SKM-1 (cell line): ENCODE measurements around the gene BCL6B.
"Not testable (repeated sequence)": the region's sequence is repeated elsewhere in the genome, so short reads cannot be mapped to it uniquely, and the experiment has no call there.

Experiments used
- DNase-seq: peaks from one replicate; lab custom pipeline; 2025; ENCODE audit not compliant: unreplicated experiment; lab: John Stamatoyannopoulos, UW

The BCL6B gene

DNA sequence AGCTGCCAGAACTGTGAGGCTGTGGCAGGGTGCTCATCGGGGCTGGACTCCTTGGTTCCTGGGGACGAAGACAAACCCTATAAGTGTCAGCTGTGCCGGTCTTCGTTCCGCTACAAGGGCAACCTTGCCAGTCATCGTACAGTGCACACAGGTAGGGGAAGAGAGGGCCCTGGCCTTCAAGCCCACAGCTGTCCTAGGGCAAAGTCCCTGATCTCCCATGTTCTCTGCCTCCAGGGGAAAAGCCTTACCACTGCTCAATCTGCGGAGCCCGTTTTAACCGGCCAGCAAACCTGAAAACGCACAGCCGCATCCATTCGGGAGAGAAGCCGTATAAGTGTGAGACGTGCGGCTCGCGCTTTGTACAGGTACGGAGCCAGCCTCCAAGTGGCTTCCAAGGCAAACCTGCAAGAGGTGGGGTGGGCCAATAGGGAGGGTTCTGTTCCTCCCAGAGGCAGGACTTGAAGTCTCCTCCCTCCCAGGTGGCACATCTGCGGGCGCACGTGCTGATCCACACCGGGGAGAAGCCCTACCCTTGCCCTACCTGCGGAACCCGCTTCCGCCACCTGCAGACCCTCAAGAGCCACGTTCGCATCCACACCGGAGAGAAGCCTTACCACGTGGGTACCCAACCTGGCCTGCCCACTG lies 3.7 kb downstream of the BCL6B start:
- DNase-seq: no peak

DNA sequence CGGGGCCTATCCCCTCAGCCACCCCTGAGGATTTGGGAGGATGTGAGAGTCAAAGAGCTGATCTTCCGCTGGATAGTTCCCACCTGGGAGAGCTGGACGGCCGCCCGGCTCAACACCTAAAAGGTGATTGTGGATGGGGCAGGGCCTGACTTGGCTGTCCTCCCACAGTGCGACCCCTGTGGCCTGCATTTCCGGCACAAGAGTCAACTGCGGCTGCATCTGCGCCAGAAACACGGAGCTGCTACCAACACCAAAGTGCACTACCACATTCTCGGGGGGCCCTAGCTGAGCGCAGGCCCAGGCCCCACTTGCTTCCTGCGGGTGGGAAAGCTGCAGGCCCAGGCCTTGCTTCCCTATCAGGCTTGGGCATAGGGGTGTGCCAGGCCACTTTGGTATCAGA lies 4.5 kb downstream of the BCL6B start:
- no peak for DNase-seq

DNA sequence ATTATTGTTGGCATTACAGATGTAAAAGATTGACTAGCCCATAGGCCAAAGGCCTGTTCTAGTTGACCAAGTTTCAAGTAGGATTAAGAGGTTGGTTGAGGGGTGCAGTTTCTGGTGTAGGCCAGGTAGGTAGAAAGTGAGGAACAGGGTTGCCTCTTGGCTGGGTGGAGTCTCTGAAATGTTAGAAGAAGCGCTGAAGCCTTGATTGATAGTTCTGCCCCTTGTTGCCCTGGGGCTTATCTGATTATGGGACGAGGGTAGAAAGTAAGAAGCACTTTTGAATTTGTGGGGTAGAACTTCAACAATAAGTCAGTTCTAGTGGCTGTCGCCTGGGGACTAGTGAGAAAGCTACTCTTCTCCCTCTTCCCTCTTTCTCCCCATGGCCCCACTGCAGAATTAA lies 6.2 kb downstream of the BCL6B start:
- no peak for DNase-seq

DNA sequence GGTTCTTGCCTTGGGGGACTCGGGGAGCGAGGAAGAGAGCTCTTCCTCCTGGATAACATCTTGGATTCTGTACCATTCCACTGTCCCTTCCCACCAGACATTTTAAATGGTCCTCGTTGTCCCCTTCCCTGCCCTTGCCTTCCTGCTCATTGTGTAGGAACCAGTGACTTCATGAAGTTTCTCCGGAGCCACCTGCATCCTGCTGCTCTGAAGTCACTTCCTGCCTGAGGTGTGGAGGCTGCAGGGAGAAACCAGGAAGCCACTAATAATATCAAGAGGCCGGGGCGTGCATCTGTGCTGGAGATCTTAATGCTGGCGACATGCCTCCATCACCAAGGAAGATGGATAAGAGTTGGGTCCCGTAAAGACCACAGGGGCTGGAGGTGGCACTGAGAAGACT lies 6.8 kb downstream of the BCL6B start:
- DNase-seq: no peak

DNA sequence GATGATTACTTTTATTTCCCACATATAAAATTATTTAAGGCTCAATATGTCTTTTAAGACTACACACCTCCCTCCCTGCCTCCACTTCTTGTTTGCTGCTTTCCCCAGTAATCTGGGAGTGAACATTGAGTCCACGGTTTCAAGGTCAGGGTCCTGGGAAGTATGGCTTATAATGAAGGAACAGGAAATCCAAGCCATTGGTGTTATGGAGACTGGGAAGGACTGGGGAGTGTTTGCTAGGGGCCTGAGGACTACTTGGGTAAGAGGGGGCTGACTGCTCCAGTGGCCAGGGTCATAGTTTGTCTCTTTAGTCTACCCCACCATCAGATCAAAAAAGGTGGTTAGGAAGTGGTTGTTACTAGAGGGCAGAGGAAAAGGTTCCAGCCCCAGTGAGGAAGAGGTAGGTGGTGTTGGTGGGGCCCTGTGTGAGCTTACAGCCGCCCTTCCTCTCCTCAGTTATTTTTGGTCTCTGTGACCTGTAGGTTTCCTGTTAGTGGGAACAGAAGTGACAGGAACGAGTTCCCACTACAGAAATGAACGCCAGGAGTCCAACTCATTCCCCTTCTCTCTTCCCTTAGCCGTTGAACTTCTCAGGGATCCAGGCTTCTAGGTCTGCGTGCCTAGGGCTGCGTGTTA lies 12.2 kb downstream of the BCL6B start:
- DNase-seq: no peak

DNA sequence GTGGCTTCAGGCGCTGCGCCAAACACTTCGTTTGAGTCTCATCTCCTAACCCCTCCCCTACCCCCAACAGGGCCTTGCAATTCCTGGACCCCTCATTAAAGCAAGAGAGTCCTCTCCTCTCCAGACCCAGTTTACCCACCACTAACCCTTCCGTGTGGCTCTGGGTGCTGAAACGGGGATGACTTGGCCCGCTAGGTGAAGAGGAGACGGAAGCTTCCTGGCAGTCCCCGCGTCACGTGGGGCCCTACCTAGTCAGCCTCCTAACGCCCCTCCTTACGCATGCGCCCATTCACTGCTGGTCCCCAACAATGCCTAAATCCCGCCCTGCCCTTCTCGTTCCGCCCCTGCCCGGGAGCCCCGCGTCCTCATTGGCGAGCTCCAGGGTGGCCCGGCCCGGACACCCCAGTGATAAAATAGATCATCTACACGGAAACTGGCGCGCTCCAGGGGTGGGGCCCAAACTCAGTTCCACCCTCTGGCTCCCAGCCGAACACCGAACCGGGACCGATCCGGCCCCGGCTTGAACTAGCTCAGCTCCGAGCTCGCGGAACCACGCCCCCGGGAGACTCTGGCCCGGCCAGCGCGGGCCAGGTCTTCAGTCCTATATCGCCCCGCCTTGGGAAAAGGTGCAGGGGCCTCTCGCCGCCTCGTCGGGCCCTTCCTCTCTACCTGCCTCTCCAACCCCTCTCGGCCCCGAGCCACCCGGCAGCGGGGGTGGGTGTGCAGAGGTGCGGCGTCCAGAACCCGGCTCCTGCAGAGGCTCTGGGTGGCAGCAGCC lies 12.9 kb downstream of the BCL6B start, which contains the start of gene SLC16A13:
TSS of gene SLC16A13 (plus strand) at position 425 of the 778 bp plus-strand sequence. CDS start 368 bp downstream, outside the sequence.
- DNase-seq: peak; percentile 50

DNA sequence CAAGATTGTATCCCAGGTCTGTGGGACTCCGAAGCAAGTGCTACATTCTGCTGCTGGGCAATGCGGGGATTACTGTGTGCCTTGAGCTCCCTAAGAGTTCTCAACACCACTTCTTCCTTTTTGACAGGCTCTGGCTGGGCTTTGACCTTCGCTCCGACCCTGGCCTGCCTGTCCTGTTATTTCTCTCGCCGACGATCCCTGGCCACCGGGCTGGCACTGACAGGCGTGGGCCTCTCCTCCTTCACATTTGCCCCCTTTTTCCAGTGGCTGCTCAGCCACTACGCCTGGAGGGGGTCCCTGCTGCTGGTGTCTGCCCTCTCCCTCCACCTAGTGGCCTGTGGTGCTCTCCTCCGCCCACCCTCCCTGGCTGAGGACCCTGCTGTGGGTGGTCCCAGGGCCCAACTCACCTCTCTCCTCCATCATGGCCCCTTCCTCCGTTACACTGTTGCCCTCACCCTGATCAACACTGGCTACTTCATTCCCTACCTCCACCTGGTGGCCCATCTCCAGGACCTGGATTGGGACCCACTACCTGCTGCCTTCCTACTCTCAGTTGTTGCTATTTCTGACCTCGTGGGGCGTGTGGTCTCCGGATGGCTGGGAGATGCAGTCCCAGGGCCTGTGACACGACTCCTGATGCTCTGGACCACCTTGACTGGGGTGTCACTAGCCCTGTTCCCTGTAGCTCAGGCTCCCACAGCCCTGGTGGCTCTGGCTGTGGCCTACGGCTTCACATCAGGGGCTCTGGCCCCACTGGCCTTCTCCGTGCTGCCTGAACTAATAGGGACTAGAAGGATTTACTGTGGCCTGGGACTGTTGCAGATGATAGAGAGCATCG lies 15.4 kb downstream of the BCL6B start:
- no peak for DNase-seq

DNA sequence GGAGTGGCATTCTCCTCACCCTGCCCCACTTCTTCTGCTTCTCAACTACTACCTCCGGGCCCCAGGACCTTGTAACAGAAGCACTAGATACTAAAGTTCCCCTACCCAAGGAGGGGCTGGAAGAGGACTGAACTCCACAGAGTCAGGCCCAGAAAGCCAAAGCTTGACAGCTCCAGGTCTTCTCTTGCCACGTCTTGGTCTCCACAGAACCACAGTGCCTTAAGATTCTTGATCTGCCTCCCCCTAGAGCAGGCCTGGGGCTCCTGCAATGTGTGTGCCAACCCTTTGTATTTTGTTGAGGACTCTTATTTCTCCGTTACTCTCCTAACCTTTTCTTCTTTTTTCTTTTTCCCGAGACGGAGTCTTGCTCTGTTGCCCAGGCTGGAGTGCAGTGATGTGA lies 17.0 kb downstream of the BCL6B start:
- no peak for DNase-seq

DNA sequence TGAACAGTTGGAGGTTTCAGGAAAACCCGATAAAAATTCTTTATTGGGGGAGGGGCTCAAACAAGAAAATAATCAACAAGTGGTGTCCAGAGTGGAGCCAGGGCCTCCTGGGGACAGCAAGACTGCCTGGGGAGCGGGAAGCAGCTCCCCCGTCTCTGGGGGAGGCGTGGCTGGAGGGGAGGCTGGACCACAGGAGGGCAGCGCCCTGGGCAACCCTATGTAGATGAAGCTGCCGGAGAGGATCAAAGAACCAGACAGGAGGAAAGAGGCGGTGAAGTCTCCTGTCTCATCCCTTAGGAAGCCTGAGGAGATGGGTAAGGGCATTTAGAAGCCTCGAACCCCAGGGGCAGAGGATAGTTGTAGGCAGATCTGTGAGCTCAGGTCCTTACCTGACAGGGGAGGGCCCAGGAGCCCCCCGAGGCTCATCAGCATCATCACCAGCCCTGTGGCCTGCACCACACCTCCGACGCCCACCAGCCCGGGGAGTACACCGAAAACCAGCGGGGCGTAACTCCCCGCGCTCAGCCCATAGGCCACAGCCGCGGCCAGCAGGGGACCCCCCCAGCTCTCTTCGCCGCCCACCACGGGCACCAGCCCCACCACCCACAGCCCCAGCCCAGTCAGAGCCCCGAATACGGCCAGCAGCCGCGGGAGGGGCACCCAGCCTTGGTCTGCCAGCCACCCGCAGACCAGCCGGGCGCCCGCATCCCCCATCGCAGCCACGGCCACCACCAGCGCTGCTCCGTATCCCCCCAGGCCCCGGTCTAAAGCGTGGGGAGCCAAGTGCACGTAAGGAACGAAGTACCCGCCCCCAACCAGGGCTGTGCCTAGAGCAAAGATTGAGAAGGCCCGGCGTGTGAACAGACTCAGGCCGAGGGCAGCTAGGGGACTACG lies 19.0 kb downstream of the BCL6B start:
- no peak for DNase-seq

DNA sequence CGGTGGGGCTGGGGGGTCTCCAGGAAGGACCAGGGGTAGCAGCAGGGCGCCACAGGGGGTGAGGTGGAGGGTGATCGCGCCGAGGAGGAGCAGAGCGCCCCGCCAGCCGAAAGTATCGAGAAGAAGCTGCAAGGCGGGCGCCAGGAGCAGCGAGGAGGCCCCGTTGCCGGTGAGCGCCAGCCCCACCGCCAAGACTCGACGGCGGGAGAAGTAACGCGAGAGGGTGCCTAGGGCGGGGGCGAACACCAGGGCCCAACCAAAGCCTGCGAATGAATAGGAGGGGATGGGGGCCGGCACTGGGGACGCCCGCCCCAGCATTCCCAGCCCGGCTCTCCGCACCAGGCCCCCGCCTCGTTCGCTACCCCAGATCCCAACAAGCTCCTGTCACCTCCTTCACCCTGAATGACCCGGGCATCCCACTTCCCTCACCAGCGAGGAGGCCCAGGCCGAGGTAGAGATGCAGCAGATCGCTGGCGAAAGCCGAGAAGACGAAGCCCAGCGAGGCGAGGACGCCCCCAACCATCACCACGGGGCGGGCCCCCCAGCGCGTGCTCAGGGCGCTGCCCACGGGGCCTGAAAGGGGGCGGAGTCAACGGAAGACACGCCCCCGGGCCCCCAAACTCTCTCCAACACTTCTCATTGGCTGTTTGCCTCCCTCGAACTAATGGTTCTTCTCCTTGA lies 19.8 kb downstream of the BCL6B start:
- no peak for DNase-seq

DNA sequence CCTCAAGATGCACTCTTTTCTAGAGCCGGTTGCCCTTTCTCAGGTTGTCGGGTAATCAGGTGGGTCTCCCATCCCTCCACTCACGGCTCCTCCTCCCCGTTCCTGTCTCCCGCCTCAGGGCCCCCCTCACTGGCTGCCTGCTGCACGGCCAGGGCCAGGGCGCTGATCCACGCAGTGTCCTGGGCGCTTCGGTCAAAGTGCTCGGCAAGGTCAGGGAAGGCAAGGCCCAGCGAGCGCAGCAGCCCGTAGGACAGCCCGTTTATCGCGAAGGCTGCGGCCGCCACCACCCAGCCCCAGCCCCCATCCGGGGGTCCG lies 20.3 kb downstream of the BCL6B start:
- DNase-seq: no peak

DNA sequence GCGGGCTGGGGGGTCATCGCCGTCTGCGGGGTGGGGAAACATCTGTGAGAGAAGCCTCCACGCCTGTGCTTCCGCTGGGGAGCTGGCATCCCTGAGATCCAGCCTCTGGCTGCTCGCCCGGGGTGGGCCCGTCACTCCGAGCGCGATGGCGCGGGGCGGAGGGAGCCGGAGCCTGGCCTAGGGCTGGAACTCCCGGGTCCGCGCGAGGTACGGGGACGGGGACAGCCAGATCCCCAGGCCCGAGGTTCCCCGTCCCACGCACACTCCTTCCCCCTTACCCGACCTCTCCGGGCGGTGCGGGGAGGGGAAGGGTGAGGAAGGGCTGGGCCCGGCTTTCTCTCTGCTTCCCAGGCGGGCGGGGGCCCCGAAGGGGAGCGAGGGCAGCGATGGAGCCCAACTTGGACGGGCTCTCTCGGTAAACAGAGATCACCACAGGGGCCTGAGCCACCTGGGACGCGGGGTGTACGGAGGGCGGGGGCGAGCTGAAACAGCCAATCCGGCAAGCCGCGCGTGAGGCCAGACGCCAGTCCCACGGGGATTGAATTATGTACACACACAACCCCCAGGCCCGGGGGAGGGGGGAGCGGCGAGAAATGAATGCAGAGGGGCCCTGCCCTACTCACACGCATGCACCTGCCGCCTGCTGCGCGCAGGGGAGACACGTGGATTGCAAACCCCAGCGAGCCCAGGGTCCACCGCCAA lies 20.8 kb downstream of the BCL6B start, which contains the start of gene SLC16A11:
TSS of gene SLC16A11 (minus strand) at position 596 of the 702 bp plus-strand sequence. CDS start at position 17, 579 bp downstream.
- no peak for DNase-seq

DNA sequence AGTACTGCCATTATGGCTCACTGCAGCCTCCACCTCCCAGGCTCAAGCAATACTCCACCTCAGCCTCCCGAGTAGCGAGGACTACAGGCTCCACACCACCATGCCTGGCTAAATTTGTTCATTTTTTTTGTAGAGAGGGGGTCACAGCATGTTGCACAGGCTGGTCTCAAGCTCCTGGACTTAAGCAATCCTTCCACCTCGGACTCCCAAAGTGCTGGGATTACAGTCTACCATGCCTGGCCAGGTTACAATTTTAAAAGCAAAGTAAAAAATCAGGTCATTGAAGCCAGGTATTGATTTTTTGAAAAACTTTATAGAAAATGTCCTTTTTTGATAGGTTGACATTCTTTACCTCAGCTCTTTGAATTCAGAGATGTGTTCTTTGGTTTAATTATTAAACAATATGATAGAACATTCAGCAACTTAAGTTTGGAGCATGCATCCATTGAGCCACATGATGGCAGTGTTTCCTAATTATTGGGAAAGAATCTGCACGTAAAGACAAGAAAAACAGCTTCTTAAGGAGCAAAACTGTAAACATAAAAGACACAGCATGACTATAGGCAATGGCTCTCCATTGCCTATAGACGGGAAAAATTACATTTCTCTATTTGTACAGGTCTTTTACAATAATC lies 22.8 kb downstream of the BCL6B start:
- no peak for DNase-seq

DNA sequence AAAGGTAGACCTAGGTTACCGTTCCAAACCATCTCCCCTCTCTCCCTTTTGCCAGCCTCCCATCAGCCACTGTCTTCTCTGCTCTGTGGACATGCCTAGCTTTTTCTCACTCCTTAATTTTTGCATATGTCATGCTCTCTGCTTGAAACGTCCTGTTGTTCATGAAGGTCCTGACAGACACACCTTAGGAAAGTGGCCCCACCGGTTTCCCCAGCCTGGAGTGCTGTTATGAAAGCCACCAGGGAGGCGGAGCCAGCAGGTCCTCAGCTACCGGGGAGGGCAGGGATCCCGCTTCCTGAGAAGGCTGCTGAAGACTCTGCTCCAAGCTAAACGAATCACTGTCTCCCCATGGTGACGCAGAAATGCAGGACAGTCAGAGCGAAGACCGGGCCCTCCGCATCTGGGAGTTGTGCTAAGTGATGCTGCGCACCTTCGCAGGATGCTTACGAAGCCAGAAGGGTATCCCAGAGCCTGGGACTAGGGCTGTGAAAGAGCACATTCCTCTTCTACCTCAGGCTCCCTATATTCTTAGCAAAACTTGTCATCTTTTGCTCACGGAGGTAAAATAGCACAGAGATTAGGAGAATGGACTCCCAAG lies 23.4 kb downstream of the BCL6B start:
- DNase-seq: no peak

DNA sequence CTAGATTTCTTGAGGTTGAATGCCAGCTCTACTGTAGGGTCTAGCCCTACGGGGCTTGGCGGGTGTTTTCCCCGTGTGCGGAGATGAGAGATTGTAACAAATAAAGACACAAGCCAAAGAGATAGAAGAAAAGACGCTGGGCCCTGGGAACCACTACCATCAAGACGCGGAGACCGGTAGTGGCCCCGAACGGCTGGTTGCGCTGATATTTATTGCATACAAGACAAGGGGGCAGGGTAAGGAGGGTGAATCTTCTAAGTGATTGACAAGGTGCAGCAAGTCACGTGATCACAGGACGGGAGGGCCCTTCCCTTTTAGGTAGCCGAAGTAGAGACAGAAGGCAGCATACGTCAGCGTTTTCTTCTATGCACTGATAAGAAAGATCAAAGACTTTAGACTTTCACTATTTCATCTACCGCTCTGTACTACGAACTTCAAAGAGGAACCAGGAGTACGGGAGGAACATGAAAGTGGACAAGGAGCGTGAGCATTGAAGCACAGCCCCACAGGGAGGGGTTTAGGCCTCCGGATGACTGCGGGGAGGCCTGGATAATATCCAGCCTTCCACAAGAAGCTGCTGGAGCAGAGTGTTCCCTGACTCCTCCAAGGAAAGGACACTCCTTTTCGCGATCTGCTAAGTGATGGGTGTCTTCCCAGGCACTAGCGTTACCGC lies 24.0 kb downstream of the BCL6B start:
- DNase-seq: not testable (repeated sequence)

DNA sequence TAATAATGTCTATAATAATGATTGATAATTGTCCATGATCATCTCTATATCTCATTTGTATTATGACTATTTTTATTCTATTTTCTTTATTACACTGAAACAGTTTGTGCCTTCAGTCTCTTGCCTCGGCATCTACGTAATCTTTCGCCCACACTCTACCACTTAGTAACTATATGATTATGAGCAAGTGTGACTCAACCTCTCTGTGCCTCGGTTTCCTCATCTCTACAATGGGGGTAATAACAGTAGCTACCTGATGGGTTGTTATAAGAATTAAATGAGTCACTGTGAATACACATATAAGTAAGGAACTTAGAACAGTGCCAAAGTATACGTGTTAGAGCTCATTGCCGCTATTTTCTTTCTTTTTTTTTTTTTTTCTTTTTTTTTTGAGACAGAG lies 24.7 kb downstream of the BCL6B start:
- DNase-seq: no peak

DNA sequence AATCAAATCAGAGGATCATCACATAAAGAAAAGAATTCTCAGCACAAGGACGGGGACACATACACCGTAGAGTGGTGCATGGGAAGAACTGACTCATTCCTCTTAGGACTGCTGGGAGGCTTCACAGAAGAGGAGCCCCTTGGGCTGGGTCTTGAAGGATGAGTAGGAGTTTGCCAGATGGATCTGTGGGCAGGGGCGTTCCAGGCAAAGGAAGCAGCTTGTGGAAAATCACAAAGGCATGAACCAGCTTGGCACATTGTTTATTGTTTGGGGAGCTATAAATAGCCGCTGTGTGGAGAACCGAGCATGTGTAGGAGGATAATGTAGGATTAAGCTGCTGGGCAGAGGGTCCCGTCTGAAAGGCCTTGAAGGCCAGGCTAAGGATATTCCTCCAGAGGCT lies 26.1 kb downstream of the BCL6B start:
- no peak for DNase-seq

DNA sequence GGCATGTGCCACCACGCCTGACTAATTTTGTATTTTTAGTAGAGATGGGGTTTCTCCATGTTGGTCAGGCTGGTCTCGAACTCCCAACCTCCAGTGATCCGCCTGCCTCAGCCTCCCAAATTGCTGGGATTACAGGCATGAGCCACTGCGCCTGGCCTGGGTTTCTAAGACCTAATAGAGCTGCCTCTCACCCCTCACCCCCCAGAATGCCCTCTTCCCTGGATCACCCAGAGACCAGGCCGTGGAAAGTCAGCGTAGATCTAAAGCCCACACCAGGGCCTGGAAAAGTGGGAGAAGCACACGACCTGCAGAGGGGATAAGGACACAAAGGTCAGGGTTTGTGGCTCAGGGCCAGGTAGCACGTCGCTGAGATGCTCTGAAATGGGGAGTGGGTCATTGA lies 27.7 kb downstream of the BCL6B start:
- not testable (repeated sequence) for DNase-seq
